Measurements from ENCODE around the gene MAPK4. TPM values are rescaled to one million over a fixed set of nuclear protein-coding genes. Genes with fewer than 3 reads are reported as not detected.
A peak's percentile ranks its signal among the peaks of the same experiment; 100 is the strongest.

The MAPK4 gene
- polyA plus RNA-seq, 1 donor = 1.5 TPM

DNA sequence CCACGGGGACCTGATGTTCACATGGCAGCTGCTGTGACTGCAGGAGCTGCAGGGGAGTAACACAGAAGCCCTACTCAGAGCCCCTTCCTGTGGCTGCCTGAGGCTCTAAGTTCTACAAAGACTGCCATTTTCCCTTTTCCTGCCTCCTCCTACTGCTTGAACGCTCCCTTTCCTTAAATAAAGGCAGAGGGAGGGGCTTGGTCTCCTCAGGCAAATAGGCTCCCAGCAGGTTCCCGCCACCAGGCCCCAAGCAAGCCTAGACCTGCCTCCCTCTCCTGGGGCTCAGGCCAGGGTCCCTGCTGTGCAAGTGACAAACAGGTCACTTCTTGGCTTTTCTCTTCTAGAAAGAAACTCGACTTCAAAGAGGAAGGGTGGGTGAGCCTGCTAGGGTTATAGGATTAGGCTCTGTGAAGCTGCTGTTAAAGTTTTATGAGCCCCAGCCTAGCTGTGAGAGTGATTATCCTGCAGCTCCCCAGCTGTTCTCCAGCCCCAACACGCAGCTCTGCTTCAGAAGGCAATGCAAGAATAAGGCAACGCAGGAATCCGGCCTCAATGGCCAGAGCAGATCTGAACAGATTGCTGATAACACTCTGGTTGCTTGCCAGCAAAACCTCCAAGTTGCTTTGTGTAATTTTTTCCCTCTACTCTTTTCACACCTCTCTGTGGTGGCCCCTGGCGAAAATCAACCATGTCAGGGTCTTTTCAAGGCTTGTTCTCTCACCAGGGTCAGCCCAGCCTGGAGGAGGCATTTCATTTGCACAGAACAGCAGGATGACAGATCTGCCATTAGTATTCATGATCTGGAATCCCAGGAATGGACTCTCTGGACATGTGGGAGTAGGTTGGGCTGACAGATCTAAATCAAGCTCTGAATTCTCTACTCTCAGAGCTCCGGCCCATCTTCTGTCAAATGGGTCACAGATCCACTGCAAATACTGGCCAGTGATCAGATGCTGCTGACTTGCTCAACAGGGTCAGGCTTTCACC, 188.6 kb downstream of the MAPK4 start:
- peak in 1 of 2 donors; percentile 20 for DNase-seq

DNA sequence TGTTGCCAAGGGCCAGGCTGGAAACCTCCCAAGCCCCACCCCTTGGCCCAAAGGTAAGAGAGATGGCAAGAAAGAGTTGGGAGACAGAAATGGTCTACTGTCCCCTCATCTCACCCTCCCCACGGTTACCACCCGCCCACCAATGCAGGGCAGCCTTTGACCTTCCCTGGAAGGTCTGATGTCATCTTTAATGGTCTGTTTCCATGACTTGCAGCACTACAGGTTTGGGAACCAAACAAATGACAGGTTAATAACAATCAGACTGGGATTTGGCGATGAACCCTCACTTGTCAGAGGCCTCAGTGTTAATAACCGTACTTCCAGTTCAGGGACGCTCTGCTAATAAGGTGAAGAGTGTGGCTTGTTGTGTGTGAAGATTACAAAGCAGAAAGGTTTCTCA, 189.5 kb downstream of the MAPK4 start:
- Histone ChIP-seq H3K27me3 (ENCODE audit: control insufficient read depth, insufficient read depth, low read length) (no peaks in the 10 kb centered on the region), H3K27ac (ENCODE audit: low read length) (no peak overlapping the region), H3K36me3 (ENCODE audit: control insufficient read depth, insufficient read depth, low read length) (no peaks in the 10 kb centered on the region), H3K4me1 (ENCODE audit: control insufficient read depth, insufficient read depth, low read length) (peaks cover 3% of the 10 kb centered on the region), H3K4me3 (ENCODE audit: low read length) (no peak overlapping the region), H3K9me3 (ENCODE audit: control insufficient read depth, low read depth, low read length) (no peaks in the 10 kb centered on the region)
- DNase-seq = peak in 1 of 2 donors; percentile 44
- no CpG with 5 or more reads among the region's 5 CpGs for WGBS (ENCODE audit: insufficient coverage, low lambda C conversion rate)

More for the DNA sequence above, 188.6 kb downstream of the MAPK4 start:
- Histone ChIP-seq H3K4me1 (ENCODE audit: control insufficient read depth, insufficient read depth, low read length) (peaks cover 3% of the 10 kb centered on the region), H3K27me3 (ENCODE audit: control insufficient read depth, insufficient read depth, low read length) (no peaks in the 10 kb centered on the region), H3K9me3 (ENCODE audit: control insufficient read depth, low read depth, low read length) (no peaks in the 10 kb centered on the region), H3K4me3 (ENCODE audit: low read length) (no peak overlapping the region), H3K27ac (ENCODE audit: low read length) (no peak overlapping the region), H3K36me3 (ENCODE audit: control insufficient read depth, insufficient read depth, low read length) (no peaks in the 10 kb centered on the region)
- no CpG with 5 or more reads among the region's 9 CpGs for WGBS (ENCODE audit: insufficient coverage, low lambda C conversion rate)

DNA sequence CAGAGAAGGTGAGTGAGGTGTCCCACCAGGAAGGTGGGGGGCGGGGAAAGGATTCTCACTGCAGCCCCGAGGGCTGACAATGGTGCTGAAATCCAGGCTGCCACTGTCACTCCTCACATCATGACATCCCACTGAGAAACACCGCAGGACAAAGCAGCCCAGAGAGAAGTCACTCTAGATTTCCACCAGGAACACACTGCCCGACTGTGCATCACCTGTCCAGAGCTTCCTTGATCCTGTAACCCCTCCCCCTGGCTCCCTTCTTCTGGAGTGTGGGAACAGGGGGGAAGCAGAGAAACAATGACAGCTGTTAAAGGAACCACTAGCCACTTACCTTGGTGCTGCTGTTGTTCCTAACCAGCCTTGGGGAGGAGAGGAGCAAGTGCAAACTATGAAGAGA, 190.1 kb downstream of the MAPK4 start:
- Histone ChIP-seq H3K9me3 (ENCODE audit: control insufficient read depth, low read depth, low read length) (no peaks in the 10 kb centered on the region), H3K27ac (ENCODE audit: low read length) (no peak overlapping the region), H3K36me3 (ENCODE audit: control insufficient read depth, insufficient read depth, low read length) (no peaks in the 10 kb centered on the region), H3K27me3 (ENCODE audit: control insufficient read depth, insufficient read depth, low read length) (no peaks in the 10 kb centered on the region), H3K4me3 (ENCODE audit: low read length) (no peak overlapping the region), H3K4me1 (ENCODE audit: control insufficient read depth, insufficient read depth, low read length) (peaks cover 3% of the 10 kb centered on the region)
- whole genome bisulfite sequencing (ENCODE audit: insufficient coverage, low lambda C conversion rate) = no CpG with 5 or more reads among the region's 4 CpGs
- DNase-seq = no peak

DNA sequence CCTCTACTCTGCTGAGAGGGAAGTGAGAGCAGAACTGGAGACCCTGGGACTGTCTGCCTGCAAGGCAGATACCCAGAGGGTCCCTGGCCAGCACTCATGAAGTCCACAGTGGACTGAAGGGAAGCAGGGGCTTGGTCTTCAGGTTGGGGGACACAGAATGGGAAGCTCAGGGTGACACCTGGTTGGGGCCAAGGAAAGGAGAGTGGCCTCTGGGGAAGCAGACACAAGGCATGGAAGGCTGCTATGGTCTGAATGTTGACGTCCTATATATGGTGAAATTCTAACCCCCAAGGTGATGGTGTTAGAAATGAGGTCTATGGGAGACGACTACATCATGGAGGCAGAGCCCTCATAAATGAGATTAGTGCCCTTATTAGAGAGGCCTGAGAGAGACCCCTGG, 190.7 kb downstream of the MAPK4 start:
- H3K27me3 ChIP-seq (ENCODE audit: control insufficient read depth, insufficient read depth, low read length) = no peaks in the 10 kb centered on the region
- no peak overlapping the region for H3K27ac ChIP-seq (ENCODE audit: low read length)
- no peak for DNase-seq
- no peak overlapping the region for H3K4me3 ChIP-seq (ENCODE audit: low read length)
- H3K4me1 ChIP-seq (ENCODE audit: control insufficient read depth, insufficient read depth, low read length) = peaks cover 3% of the 10 kb centered on the region
- no CpG with 5 or more reads among the region's 2 CpGs for WGBS (ENCODE audit: insufficient coverage, low lambda C conversion rate)
- H3K9me3 ChIP-seq (ENCODE audit: control insufficient read depth, low read depth, low read length) = no peaks in the 10 kb centered on the region
- no peaks in the 10 kb centered on the region for H3K36me3 ChIP-seq (ENCODE audit: control insufficient read depth, insufficient read depth, low read length)

DNA sequence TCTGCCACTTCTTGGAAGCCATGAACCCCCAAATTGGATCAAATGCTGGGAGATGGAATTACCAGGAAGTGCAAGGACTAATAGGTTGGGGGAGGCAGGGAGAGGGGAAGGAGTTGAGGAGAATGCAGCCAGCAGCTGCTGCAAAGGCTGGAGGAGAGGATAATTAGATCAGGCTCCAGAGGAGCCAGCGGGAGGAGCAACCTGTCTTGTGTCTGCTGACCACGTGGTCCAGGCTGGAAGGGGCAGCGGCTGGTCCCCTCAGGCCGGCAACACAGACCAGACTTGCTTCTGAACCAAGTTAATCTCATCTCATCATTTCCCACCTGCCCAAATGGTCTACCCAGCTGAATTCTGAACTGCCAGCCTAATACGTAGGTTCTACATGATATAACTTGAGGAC, 191.6 kb downstream of the MAPK4 start:
- H3K27me3 ChIP-seq (ENCODE audit: control insufficient read depth, insufficient read depth, low read length) = no peaks in the 10 kb centered on the region
- WGBS (ENCODE audit: insufficient coverage, low lambda C conversion rate) = no CpG with 5 or more reads among the region's 5 CpGs
- H3K4me1 ChIP-seq (ENCODE audit: control insufficient read depth, insufficient read depth, low read length) = peaks cover 3% of the 10 kb centered on the region
- peak in 1 of 2 donors; percentile 7 for DNase-seq
- no peaks in the 10 kb centered on the region for H3K9me3 ChIP-seq (ENCODE audit: control insufficient read depth, low read depth, low read length)
- no peak overlapping the region for H3K4me3 ChIP-seq (ENCODE audit: low read length)
- no peaks in the 10 kb centered on the region for H3K36me3 ChIP-seq (ENCODE audit: control insufficient read depth, insufficient read depth, low read length)
- no peak overlapping the region for H3K27ac ChIP-seq (ENCODE audit: low read length)

DNA sequence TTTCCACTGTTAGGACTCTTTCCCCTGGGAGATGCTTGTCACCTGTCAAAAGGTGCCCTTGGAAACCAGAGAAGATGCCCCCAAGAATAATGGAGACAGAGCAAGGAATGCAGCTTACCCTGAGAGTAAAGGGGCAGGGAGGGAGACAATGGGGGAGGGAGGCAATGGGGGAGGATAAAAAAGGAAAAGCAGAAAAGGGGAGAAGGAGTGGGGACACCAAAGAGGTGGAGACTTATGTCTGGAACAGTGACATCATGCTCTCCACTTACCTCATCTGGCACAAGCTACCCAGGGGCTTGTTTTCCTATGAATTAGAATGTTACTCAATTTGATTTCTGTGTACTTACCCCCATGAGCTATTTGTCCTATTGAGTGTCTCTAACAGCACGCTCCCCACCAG, 192.1 kb downstream of the MAPK4 start:
- Histone ChIP-seq H3K27me3 (ENCODE audit: control insufficient read depth, insufficient read depth, low read length) (no peaks in the 10 kb centered on the region), H3K9me3 (ENCODE audit: control insufficient read depth, low read depth, low read length) (no peaks in the 10 kb centered on the region), H3K36me3 (ENCODE audit: control insufficient read depth, insufficient read depth, low read length) (no peaks in the 10 kb centered on the region), H3K4me1 (ENCODE audit: control insufficient read depth, insufficient read depth, low read length) (peaks cover 3% of the 10 kb centered on the region), H3K4me3 (ENCODE audit: low read length) (no peak overlapping the region), H3K27ac (ENCODE audit: low read length) (no peak overlapping the region)
- no CpG with 5 or more reads among the region's 1 CpG for WGBS (ENCODE audit: insufficient coverage, low lambda C conversion rate)
- DNase-seq = no peak

DNA sequence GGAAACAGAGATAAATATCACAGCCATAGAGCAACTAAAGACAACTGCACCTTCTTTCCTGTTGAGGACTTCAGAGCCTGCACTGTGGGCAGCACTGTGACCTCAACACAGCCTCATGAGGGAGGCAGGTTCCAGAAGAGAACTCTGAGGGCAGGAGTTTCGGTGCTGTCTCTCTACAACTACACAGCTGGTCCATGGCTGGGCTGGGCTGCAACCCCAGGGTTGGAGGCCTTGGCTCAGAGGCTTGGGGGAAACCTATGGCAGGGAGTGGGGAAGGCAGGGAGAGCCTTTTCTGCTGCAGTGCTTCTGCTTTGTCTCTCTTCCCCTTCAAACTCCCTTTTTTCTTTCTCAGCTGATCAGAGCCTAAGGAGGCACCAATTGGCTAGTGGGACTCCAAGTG, 193.4 kb downstream of the MAPK4 start:
- WGBS (ENCODE audit: insufficient coverage, low lambda C conversion rate) = no CpG with 5 or more reads among the region's 1 CpG
- H3K36me3 ChIP-seq (ENCODE audit: control insufficient read depth, insufficient read depth, low read length) = no peaks in the 10 kb centered on the region
- H3K4me3 ChIP-seq (ENCODE audit: low read length) = no peak overlapping the region
- H3K27me3 ChIP-seq (ENCODE audit: control insufficient read depth, insufficient read depth, low read length) = no peaks in the 10 kb centered on the region
- no peaks in the 10 kb centered on the region for H3K9me3 ChIP-seq (ENCODE audit: control insufficient read depth, low read depth, low read length)
- no peak for DNase-seq
- peaks cover 1% of the 10 kb centered on the region for H3K4me1 ChIP-seq (ENCODE audit: control insufficient read depth, insufficient read depth, low read length)
- H3K27ac ChIP-seq (ENCODE audit: low read length) = no peak overlapping the region

DNA sequence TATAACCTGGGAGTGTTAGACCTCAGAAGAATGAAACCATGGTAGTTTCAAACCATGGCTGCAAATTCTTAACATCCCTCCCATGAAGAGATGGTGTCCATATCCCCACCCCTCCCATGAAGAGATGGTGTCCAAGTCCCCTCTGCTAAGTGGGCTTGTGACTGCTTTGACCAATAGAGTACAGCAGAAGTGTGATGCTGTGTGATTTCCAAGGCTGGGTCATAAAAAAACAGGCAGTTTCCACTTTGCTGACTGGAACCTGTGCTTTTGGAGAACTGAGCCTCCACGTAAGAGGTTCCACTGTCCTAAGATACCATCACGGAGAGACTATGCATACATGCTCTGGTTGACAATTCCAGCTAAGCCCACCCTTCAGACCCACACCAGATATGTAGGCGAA, 194.4 kb downstream of the MAPK4 start:
- Histone ChIP-seq H3K36me3 (ENCODE audit: control insufficient read depth, insufficient read depth, low read length) (no peaks in the 10 kb centered on the region), H3K4me3 (ENCODE audit: low read length) (no peak overlapping the region), H3K9me3 (ENCODE audit: control insufficient read depth, low read depth, low read length) (no peaks in the 10 kb centered on the region), H3K27ac (ENCODE audit: low read length) (no peak overlapping the region), H3K4me1 (ENCODE audit: control insufficient read depth, insufficient read depth, low read length) (no peaks in the 10 kb centered on the region), H3K27me3 (ENCODE audit: control insufficient read depth, insufficient read depth, low read length) (no peaks in the 10 kb centered on the region)
- no CpG with 5 or more reads among the region's 3 CpGs for WGBS (ENCODE audit: insufficient coverage, low lambda C conversion rate)
- no peak for DNase-seq

DNA sequence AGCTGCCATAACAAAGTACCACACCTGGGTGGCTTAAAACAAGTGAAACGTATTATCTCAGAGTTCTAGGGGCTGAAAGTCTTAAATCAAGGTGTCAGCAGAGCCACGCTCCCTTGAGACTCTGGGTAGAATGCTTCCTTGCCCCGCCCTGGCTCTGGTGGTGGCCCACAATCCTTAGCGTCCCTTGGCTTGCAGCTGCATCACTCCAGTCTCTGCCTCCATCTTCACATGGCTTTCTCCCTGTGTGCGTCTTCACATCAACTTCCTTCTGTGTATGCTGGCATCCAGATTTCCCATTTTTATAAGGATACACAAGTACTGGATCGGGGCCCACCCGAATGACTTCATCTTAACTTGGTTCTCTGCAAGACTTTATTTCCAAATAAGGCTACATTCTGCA, 197.5 kb downstream of the MAPK4 start:
- no peak overlapping the region for H3K4me3 ChIP-seq (ENCODE audit: low read length)
- WGBS (ENCODE audit: insufficient coverage, low lambda C conversion rate) = no CpG with 5 or more reads among the region's 7 CpGs
- H3K27ac ChIP-seq (ENCODE audit: low read length) = no peak overlapping the region
- no peaks in the 10 kb centered on the region for H3K9me3 ChIP-seq (ENCODE audit: control insufficient read depth, low read depth, low read length)
- H3K36me3 ChIP-seq (ENCODE audit: control insufficient read depth, insufficient read depth, low read length) = no peaks in the 10 kb centered on the region
- DNase-seq = no peak
- H3K4me1 ChIP-seq (ENCODE audit: control insufficient read depth, insufficient read depth, low read length) = no peaks in the 10 kb centered on the region
- H3K27me3 ChIP-seq (ENCODE audit: control insufficient read depth, insufficient read depth, low read length) = no peaks in the 10 kb centered on the region

DNA sequence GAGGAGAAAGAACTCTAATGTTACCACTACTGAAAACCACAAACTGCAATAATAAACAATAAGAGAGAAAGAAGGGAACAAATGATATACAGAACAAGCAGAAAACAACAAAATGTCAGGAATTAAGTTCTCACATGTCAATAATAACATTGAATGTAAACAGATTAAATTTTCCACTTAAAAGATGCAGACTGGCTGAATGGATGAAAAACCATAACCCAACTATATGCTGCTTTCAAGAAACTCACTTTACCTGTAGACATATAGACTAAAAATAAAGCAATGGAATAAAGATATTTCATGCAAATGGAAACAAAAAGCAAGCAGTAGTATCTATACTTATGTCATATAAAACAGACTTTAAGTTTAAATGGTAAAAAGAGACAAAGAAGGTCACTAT, 209.6 kb downstream of the MAPK4 start:
- H3K36me3 ChIP-seq (ENCODE audit: control insufficient read depth, insufficient read depth, low read length) = no peaks in the 10 kb centered on the region

DNA sequence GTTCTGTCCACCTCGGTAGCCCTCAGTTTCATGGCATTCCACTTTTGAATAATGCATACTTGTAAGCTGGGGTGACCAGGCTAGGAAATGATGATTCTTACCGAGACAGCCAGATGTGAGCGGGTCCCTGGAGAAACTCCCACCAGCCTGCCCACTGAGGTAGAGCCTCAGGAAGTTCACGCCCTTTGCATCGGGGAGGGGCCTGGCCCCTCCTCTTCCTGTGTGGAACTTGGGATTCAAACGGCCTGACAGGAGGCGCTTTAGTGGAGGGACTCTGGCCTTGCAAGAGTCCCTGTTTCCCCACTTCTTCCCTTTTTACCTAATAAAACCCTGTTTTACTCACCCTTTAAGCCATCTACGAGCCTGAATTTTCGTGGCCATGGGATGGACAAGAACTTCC, 215.3 kb downstream of the MAPK4 start:
- no peak for DNase-seq
- Histone ChIP-seq H3K36me3 (ENCODE audit: control insufficient read depth, insufficient read depth, low read length) (no peaks in the 10 kb centered on the region), H3K9me3 (ENCODE audit: control insufficient read depth, low read depth, low read length) (peaks cover 3% of the 10 kb centered on the region), H3K4me3 (ENCODE audit: low read length) (no peak overlapping the region), H3K27ac (ENCODE audit: low read length) (no peak overlapping the region), H3K4me1 (ENCODE audit: control insufficient read depth, insufficient read depth, low read length) (no peaks in the 10 kb centered on the region), H3K27me3 (ENCODE audit: control insufficient read depth, insufficient read depth, low read length) (no peaks in the 10 kb centered on the region)
- no CpG with 5 or more reads among the region's 9 CpGs for WGBS (ENCODE audit: insufficient coverage, low lambda C conversion rate)

More for the DNA sequence above, 209.6 kb downstream of the MAPK4 start:
- Histone ChIP-seq H3K9me3 (ENCODE audit: control insufficient read depth, low read depth, low read length) (peaks cover 3% of the 10 kb centered on the region), H3K27ac (ENCODE audit: low read length) (no peak overlapping the region), H3K27me3 (ENCODE audit: control insufficient read depth, insufficient read depth, low read length) (no peaks in the 10 kb centered on the region), H3K4me3 (ENCODE audit: low read length) (no peak overlapping the region), H3K4me1 (ENCODE audit: control insufficient read depth, insufficient read depth, low read length) (no peaks in the 10 kb centered on the region)
- DNase-seq = no peak
